GM21528 (cell line): ENCODE results near the gene PHF3.
"Not testable (repeated sequence)": the region's sequence is repeated elsewhere in the genome, so short reads cannot be mapped to it uniquely, and the experiment has no call there.

Experiments used
- ATAC-seq: cut with Tn5 transposase; IDR thresholded peaks from one replicate; pipeline ENCODE4 v1.9.1; 2021; ENCODE audit warnings: mild to moderate bottlenecking, moderate library complexity; ENCODE audit not compliant: unreplicated experiment, low FRiP score

PHF3 gene

GRCh38 chr6:63757275-63757674 lies 121.7 kb downstream of the PHF3 start:
- ATAC-seq, result not testable (repeated sequence)

DNA sequence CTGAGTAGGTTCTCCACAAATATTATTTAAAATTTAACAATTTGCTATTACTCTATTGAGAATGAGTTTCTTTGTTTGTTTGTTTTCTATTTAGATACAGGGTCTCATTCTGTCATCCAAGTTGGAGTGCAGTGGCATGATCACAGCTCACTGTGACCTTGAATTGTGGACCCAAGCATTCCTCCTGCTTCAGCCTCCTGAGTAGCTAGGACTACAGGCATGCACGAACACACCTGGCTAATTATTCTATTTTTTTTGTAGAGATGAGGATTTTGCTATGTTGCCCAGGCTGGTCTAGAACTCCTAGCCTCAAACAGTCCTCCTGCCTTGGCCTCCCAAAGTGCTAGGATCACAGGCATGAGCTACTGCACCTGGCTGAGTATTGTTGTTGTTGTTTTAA lies 122.2 kb downstream of the PHF3 start:
- no peak for ATAC-seq

GRCh38 chr6:63759605-63760105 lies 124.1 kb downstream of the PHF3 start:
- no peak for ATAC-seq

DNA sequence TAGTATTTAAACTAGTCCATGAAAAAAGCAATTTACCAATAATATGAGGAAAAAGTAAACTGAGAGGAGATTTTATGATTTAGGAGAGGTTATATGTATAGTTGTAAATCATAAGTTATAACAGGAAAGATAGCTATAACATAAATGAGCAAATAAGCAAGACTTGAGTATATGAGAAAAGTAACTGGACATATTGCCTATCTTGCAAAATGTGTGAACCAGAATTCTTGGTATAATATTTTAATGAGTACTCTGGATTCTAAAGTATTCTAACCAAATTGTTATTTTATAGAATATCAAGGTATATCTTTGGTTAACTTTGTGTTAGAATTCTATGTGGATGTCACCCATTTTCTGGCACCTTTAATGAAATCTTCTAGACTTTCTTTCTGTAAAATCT lies 124.6 kb downstream of the PHF3 start:
- no peak for ATAC-seq

GRCh38 chr6:63764318-63764916 lies 128.8 kb downstream of the PHF3 start:
- no peak for ATAC-seq
